H1 (cell line): Measurements from ENCODE around the gene SGMS1. TPM values are rescaled to one million over a fixed set of nuclear protein-coding genes. Genes with fewer than 3 reads are reported as not detected.

Experiments used
- CTCF ChIA-PET: fragments of 300-600 bp; sonication (Branson Sonifier 250); formaldehyde crosslinking; loops from one replicate; lab custom pipeline; 2021; ENCODE audit not compliant: partially characterized antibody; lab: Charles Lee
- POLR2A ChIA-PET: fragments of 300-600 bp; sonication (Branson Sonifier 250); formaldehyde crosslinking; loops from one replicate; lab custom pipeline; 2021; ENCODE audit warnings: inconsistent platforms; ENCODE audit not compliant: partially characterized antibody; lab: Charles Lee
- DNase-seq, 2 experiments: peaks; one replicate each; pipeline versions ENCODE4 v3.0.0 to v3.0.0-alpha.2; 2010 to 2022; ENCODE audit warnings: low spot score in 2 of 2, low read depth in 1 of 2, mixed read lengths in 1 of 2
- FAIRE-seq: peaks from 2 replicates; lab custom pipeline; 2011; peaks lifted over from hg19 to GRCh38; lab: Jason Lieb, UNC
- H2AFZ ChIP-seq: 2 replicates; pipeline ENCODE4 v1.8.1; 2012; ENCODE audit warnings: low read length, inconsistent platforms
- H2AK5ac ChIP-seq: 2 replicates; pipeline ENCODE4 v1.6.1; 2013; ENCODE audit warnings: low read depth, low read length
- H2BK120ac ChIP-seq: replicated peaks from 2 replicates; pipeline ENCODE3; 2013; ENCODE audit warnings: low read depth, low read length, inconsistent platforms
- H2BK12ac ChIP-seq: 2 replicates; pipeline ENCODE4 v1.6.1; 2013; ENCODE audit warnings: low read depth, low read length
- H2BK15ac ChIP-seq: 2 replicates; pipeline ENCODE4 v1.6.1; 2013; ENCODE audit warnings: low read length
- H2BK20ac ChIP-seq: 2 replicates; pipeline ENCODE4 v1.6.1; 2013; ENCODE audit warnings: low read length
- H2BK5ac ChIP-seq: 2 replicates; pipeline ENCODE4 v1.6.1; 2013; ENCODE audit warnings: low read depth, low read length
- H3K14ac ChIP-seq: 2 replicates; pipeline ENCODE4 v1.6.1; 2013; ENCODE audit warnings: inconsistent platforms; ENCODE audit not compliant: insufficient read length
- H3K18ac ChIP-seq: 2 replicates; pipeline ENCODE4 v1.6.1; 2013; ENCODE audit warnings: low read length; ENCODE audit errors: extremely low read depth
- H3K23ac ChIP-seq: 2 replicates; pipeline ENCODE4 v1.6.1; 2013; ENCODE audit warnings: inconsistent platforms; ENCODE audit not compliant: insufficient read length
- H3K23me2 ChIP-seq: 2 replicates; pipeline ENCODE4 v1.6.1; 2013; ENCODE audit warnings: low read depth, low read length
- H3K27ac ChIP-seq: 2 replicates; pipeline ENCODE4 v1.6.1; 2011; ENCODE audit warnings: low read depth, low read length, inconsistent platforms
- H3K27me3 ChIP-seq, 4 experiments: replicated peaks in 1 of 4; 1 replicate in 1 of 4; 2 replicates in 3 of 4; pipeline versions ENCODE4 v1.6.1 to v1.8.1; 2011 to 2013; ENCODE audit warnings: low read length in 3 of 4, mild to moderate bottlenecking in 3 of 4, inconsistent platforms in 2 of 4, mixed read lengths in 2 of 4, moderate library complexity in 1 of 4; ENCODE audit not compliant: control insufficient read depth in 3 of 4, insufficient read depth in 3 of 4; ENCODE audit errors: extremely low read depth in 1 of 4
- H3K36me3 ChIP-seq, 4 experiments: 2 replicates each; pipeline versions ENCODE4 v1.6.1 to v1.8.1; 2011 to 2013; ENCODE audit warnings: mild to moderate bottlenecking in 4 of 4, low read length in 3 of 4, moderate library complexity in 2 of 4, control low read depth in 1 of 4, inconsistent platforms in 1 of 4; ENCODE audit not compliant: insufficient read depth in 4 of 4, control insufficient read depth in 2 of 4
- H3K4ac ChIP-seq: replicated peaks from 2 replicates; pipeline ENCODE3; 2013; ENCODE audit warnings: low read length, low read depth, mixed read lengths, inconsistent platforms; ENCODE audit not compliant: insufficient read length
- H3K4me1 ChIP-seq, 4 experiments: replicated peaks in 1 of 4; 1 replicate in 1 of 4; 2 replicates in 3 of 4; pipeline versions ENCODE4 v1.6.1 to v1.8.1; 2011 to 2013; ENCODE audit warnings: low read length in 3 of 4, inconsistent platforms in 2 of 4, mixed read lengths in 1 of 4; ENCODE audit not compliant: insufficient read depth in 4 of 4, control insufficient read depth in 3 of 4
- H3K4me2 ChIP-seq, 2 experiments: 2 replicates each; pipeline versions ENCODE4 v1.6.1 to v1.8.1; 2011 to 2013; ENCODE audit warnings: low read depth in 2 of 2, low read length in 2 of 2, control low read depth in 1 of 2, inconsistent platforms in 1 of 2, mild to moderate bottlenecking in 1 of 2; ENCODE audit not compliant: insufficient read depth in 1 of 2
- H3K4me3 ChIP-seq, 4 experiments: fragments of 200-600, 300-600 bp in 1 of 4; sonication (generic), shearing (Covaris generic), sonication (Bioruptor Twin) in 1 of 4; 2 replicates each; pipeline versions ENCODE4 v1.5.1 to v1.8.1; 2011 to 2016; ENCODE audit warnings: low read length in 4 of 4, low read depth in 3 of 4, control low read depth in 2 of 4, inconsistent platforms in 2 of 4, mild to moderate bottlenecking in 2 of 4, mixed read lengths in 1 of 4, moderate library complexity in 1 of 4; ENCODE audit not compliant: insufficient read depth in 2 of 4; ENCODE audit errors: extremely low read depth in 1 of 4
- H3K56ac ChIP-seq: replicated peaks from 2 replicates; pipeline ENCODE3; 2013; ENCODE audit warnings: low read depth, mild to moderate bottlenecking, mixed read lengths, low read length, inconsistent platforms; ENCODE audit not compliant: insufficient read length
- H3K79me1 ChIP-seq: 2 replicates; pipeline ENCODE4 v1.6.1; 2013; ENCODE audit warnings: low read depth, low read length, control low read depth
- H3K79me2 ChIP-seq, 2 experiments: 2 replicates each; pipeline versions ENCODE4 v1.6.1 to v1.8.1; 2012 to 2013; ENCODE audit warnings: low read length in 2 of 2, mild to moderate bottlenecking in 2 of 2, inconsistent platforms in 1 of 2; ENCODE audit not compliant: insufficient read depth in 2 of 2, control insufficient read depth in 1 of 2
- H3K9ac ChIP-seq, 4 experiments: replicated peaks in 1 of 4; 1 replicate in 1 of 4; 2 replicates in 3 of 4; pipeline versions ENCODE4 v1.6.1 to v1.8.1; 2011 to 2013; ENCODE audit warnings: low read depth in 3 of 4, low read length in 3 of 4, control low read depth in 2 of 4, mild to moderate bottlenecking in 2 of 4, moderate library complexity in 2 of 4, inconsistent platforms in 1 of 4; ENCODE audit errors: extremely low read depth in 1 of 4
- H3K9me3 ChIP-seq, 2 experiments: 2 replicates each; pipeline versions ENCODE4 v1.6.1 to v1.8.1; 2012 to 2013; ENCODE audit warnings: mild to moderate bottlenecking in 2 of 2, moderate library complexity in 2 of 2, control low read depth in 1 of 2, inconsistent platforms in 1 of 2, low read depth in 1 of 2, low read length in 1 of 2, mixed read lengths in 1 of 2; ENCODE audit not compliant: insufficient read depth in 2 of 2
- H4K20me1 ChIP-seq, 2 experiments: replicated peaks in 1 of 2; 2 replicates each; pipeline versions ENCODE3 to v1.8.1; 2011 to 2013; ENCODE audit warnings: inconsistent platforms in 2 of 2, low read length in 2 of 2, mild to moderate bottlenecking in 1 of 2; ENCODE audit not compliant: insufficient read depth in 2 of 2, control insufficient read depth in 1 of 2
- H4K5ac ChIP-seq: 2 replicates; pipeline ENCODE4 v1.6.1; 2013; ENCODE audit warnings: low read length, low read depth, mixed read lengths, inconsistent platforms; ENCODE audit not compliant: insufficient read length
- H4K8ac ChIP-seq: 2 replicates; pipeline ENCODE4 v1.8.0; 2013; ENCODE audit warnings: mild to moderate bottlenecking, moderate library complexity, low read length, inconsistent platforms; ENCODE audit not compliant: insufficient read depth; ENCODE audit errors: extremely low read depth
- H4K91ac ChIP-seq: replicated peaks from 2 replicates; pipeline ENCODE3; 2013; ENCODE audit warnings: low read length, mixed read lengths, inconsistent platforms; ENCODE audit not compliant: insufficient read length
- SP1 ChIP-seq: IDR thresholded peaks from 2 replicates; pipeline ENCODE4 v1.6.1; 2011; ENCODE audit warnings: low read depth, low read length
- ZNF274 ChIP-seq: IDR thresholded peaks from 2 replicates; pipeline ENCODE4 v1.7.0; 2012; ENCODE audit warnings: low read length, borderline replicate concordance; ENCODE audit errors: extremely low read depth
- WGBS, 2 experiments: shearing (Covaris generic) in 1 of 2; methylation state at CpG; one replicate each; pipeline versions ENCODE4 v1.1.6 to v1.1.7; 2013 to 2015; ENCODE audit warnings: low lambda C conversion rate in 2 of 2, mixed read lengths in 2 of 2, inconsistent platforms in 1 of 2, low coverage in 1 of 2, missing lambda C conversion rate in 1 of 2; ENCODE audit not compliant: insufficient replicate concordance in 2 of 2, insufficient coverage in 1 of 2, insufficient read length in 1 of 2; ENCODE audit errors: extremely low coverage in 1 of 2, missing lambda C conversion rate in 1 of 2; 5-methylcytosine and 5-hydroxymethylcytosine counted together
- polyA plus RNA-seq, 7 experiments: library from polyadenylated mRNA; depleted of rRNA in 3 of 7; stranded (reverse) in 5 of 7; unstranded in 2 of 7; fragments of >200 nt in 5 of 7; fragments of 200-250 nt in 2 of 7; gene quantifications; 1 replicate in 5 of 7; 2 replicates in 1 of 7; 4 replicates in 1 of 7; pipeline versions ENCODE4 v1.2.1 to v1.2.3, GENCODE V29; 2011 to 2013; ENCODE audit warnings: missing spikeins in 2 of 7, mixed read lengths in 2 of 7
- total RNA-seq: library from RNA; stranded (reverse); fragmentation: NEBNext Ultra II Directional; extraction: Animal tissue kit (Norgen Biotek cat#: 25700); gene quantifications from 2 replicates; pipeline ENCODE4 v1.2.1, GENCODE V29; 2021

Gene SGMS1
- total and polyA plus RNA-seq, 2 of the 8 experiments (the other 6 are each of a cell fraction or from before 2014, with no cell fraction given) = 6.0 to 15.6 TPM

DNA sequence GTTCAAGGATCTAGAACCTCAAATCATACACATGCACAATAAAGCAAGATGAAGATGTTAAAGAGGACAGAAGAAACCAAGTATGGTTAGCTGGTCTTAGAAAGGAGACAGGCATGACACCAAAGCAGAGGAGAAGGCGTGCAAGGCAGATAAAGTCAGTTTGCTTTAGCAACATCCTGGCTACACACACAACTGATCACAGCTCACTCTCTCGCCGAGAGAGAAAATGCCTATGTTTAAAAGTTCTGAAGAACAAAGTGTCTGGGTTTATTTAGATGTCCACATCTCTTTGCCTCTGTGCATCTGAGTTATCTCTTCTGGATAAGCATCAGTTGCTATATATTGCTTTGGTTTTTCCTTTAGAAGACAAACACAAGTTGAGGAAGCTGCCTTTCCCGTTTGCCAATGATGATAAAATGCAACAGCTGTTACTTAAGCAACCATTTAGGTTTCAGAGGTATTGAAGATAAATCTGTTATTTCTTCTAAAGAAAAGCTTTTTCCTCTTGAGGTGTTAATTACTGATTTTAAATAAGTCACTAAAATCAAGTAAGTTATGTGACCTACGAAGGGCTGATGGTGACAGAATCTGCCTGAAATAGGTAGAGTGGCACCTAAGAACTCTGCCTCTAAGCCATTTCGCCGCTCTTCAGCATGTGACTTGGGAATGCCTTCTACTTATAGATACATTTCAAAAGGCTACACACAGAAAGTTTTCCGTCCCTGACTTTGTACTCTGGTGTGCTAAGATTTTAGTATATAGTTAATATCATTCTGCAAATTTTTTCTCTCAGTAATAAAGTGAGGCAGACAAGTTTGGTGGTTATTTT is 226.2 kb downstream of the SGMS1 start:
- H2BK15ac ChIP-seq = no peak overlapping the region
- H3K18ac ChIP-seq = no peak overlapping the region
- FAIRE-seq (no peak), DNase-seq (no peak)
- no peaks in the 10 kb centered on the region for H3K4me1 ChIP-seq
- no peak overlapping the region for H4K5ac ChIP-seq
- H2AFZ ChIP-seq = no peak overlapping the region
- ChIA-PET CTCF (interaction anchor here (0.8 to 2.1 kb wide), 3 partner anchors 11 to 83 kb away, joined by 3 to 6 read pairs (median 4); no protein-coding TSS in a partner anchor), POLR2A (interaction anchor here (0.6 to 2.3 kb wide), 4 partner anchors 9 to 61 kb away, joined by 3 to 6 read pairs (median 3); no protein-coding TSS in a partner anchor)
- no peaks in the 10 kb centered on the region for H3K27me3 ChIP-seq
- no peak overlapping the region for H2BK20ac ChIP-seq
- no peaks in the 10 kb centered on the region for H3K9me3 ChIP-seq
- H3K23ac ChIP-seq = no peak overlapping the region
- peaks cover 2% of the 10 kb centered on the region; the same call in 1 of the 2 replicates for H3K79me1 ChIP-seq
- peaks cover 0 to 2% of the 10 kb centered on the region in 2 experiments for H4K20me1 ChIP-seq
- no peak overlapping the region for H2AK5ac ChIP-seq
- H3K23me2 ChIP-seq = no peaks in the 10 kb centered on the region
- no peak overlapping the region for H4K8ac ChIP-seq
- H3K79me2 ChIP-seq = no peaks in the 10 kb centered on the region; a peak in 1 of 4 replicates
- no peak overlapping the region for H2BK12ac ChIP-seq
- no peak overlapping the region for H3K9ac ChIP-seq
- no peak overlapping the region for H2BK120ac ChIP-seq
- no peak overlapping the region for H4K91ac ChIP-seq
- 95% methylated on average over 8 of the region's 8 CpGs; no CpG with 5 or more reads in 1 of the 2 experiments for WGBS, 2 experiments
- no peak overlapping the region for H3K14ac ChIP-seq
- no peak overlapping the region for H3K4me3 ChIP-seq
- H3K4ac ChIP-seq = no peak overlapping the region
- H2BK5ac ChIP-seq = no peak overlapping the region
- no peak overlapping the region for H3K4me2 ChIP-seq
- no peak overlapping the region for H3K56ac ChIP-seq
- H3K27ac ChIP-seq = no peak overlapping the region
- no peaks in the 10 kb centered on the region for H3K36me3 ChIP-seq
- TF ChIP-seq SP1 (no peak), ZNF274 (no peak)
